HepG2 (cell line): ENCODE data around the gene DNPH1. TPM values are rescaled to one million over a fixed set of nuclear protein-coding genes. Genes with fewer than 3 reads are reported as not detected.
A peak's percentile ranks its signal among the peaks of the same experiment; 100 is the strongest.

Experiments
- AFF4 ChIP-seq: sonication (generic); formaldehyde crosslinking; IDR thresholded peaks from 2 replicates; pipeline ENCODE4 v1.4.0; 2020; ENCODE audit warnings: missing genetic modification reagents
- CEBPG ChIP-seq: IDR thresholded peaks from 2 replicates; pipeline ENCODE4 v1.6.1; 2016
- FOXO1 ChIP-seq: sonication (generic); formaldehyde crosslinking; IDR thresholded peaks from 2 replicates; pipeline ENCODE4 v1.4.0; 2020; ENCODE audit warnings: missing genetic modification reagents
- HDAC6 ChIP-seq: fragments of 200-600 bp; sonication (generic); IDR thresholded peaks from 2 replicates; pipeline ENCODE4 v1.7.0; 2017; ENCODE audit warnings: mild to moderate bottlenecking, antibody characterized with exemption, low read length, low read depth
- MLX ChIP-seq: IDR thresholded peaks from 2 replicates; pipeline ENCODE4 v1.6.1; 2016
- NAIF1 ChIP-seq: sonication (generic); formaldehyde crosslinking; IDR thresholded peaks from 2 replicates; pipeline ENCODE4 v1.5.0; 2020; ENCODE audit warnings: mild to moderate bottlenecking, missing genetic modification reagents, borderline replicate concordance
- NFE2L2 ChIP-seq: fragments of 150-350 bp; IDR thresholded peaks from 2 replicates; pipeline ENCODE4 v1.6.1; 2014; ENCODE audit warnings: low read length
- PHF20 ChIP-seq: sonication (generic); formaldehyde crosslinking; IDR thresholded peaks from 2 replicates; pipeline ENCODE4 v1.5.0; 2020; ENCODE audit warnings: mild to moderate bottlenecking, missing genetic modification reagents
- SPEN ChIP-seq: sonication (generic); formaldehyde crosslinking; IDR thresholded peaks from 2 replicates; pipeline ENCODE4 v1.5.1; 2020; ENCODE audit warnings: low read depth, mild to moderate bottlenecking, missing genetic modification reagents
- ZNF160 ChIP-seq: sonication (generic); formaldehyde crosslinking; IDR thresholded peaks from 2 replicates; pipeline ENCODE4 v1.8.0; 2022; ENCODE audit warnings: mild to moderate bottlenecking, inconsistent platforms, missing genetic modification reagents
- ZNF260 ChIP-seq: sonication (generic); formaldehyde crosslinking; IDR thresholded peaks from 2 replicates; pipeline ENCODE4 v1.4.0; 2020; ENCODE audit warnings: missing genetic modification reagents, low read depth, mild to moderate bottlenecking, borderline replicate concordance
- ZNF556 ChIP-seq: sonication (generic); formaldehyde crosslinking; IDR thresholded peaks from 2 replicates; pipeline ENCODE4 v1.4.0; 2020; ENCODE audit warnings: mild to moderate bottlenecking, missing genetic modification reagents, borderline replicate concordance
- ZNF567 ChIP-seq: sonication (generic); formaldehyde crosslinking; IDR thresholded peaks from 2 replicates; pipeline ENCODE4 v1.8.1; 2023; ENCODE audit warnings: mild to moderate bottlenecking, missing genetic modification reagents, borderline replicate concordance
- ZNF605 ChIP-seq: sonication (generic); formaldehyde crosslinking; IDR thresholded peaks from 2 replicates; pipeline ENCODE4 v1.8.0; 2022; ENCODE audit warnings: mild to moderate bottlenecking, missing genetic modification reagents
- ZNF609 ChIP-seq: sonication (generic); formaldehyde crosslinking; IDR thresholded peaks from 2 replicates; pipeline ENCODE4 v1.4.0; 2020; ENCODE audit warnings: mild to moderate bottlenecking, missing genetic modification reagents, borderline replicate concordance
- ZNF670 ChIP-seq: sonication (generic); formaldehyde crosslinking; IDR thresholded peaks from 2 replicates; pipeline ENCODE4 v1.8.0; 2022; ENCODE audit warnings: mild to moderate bottlenecking, missing genetic modification reagents, borderline replicate concordance
- ZNF724P ChIP-seq: sonication (generic); formaldehyde crosslinking; IDR thresholded peaks from 2 replicates; pipeline ENCODE4 v1.8.0; 2022; ENCODE audit warnings: missing genetic modification reagents, borderline replicate concordance
- ZNF841 ChIP-seq: sonication (generic); formaldehyde crosslinking; IDR thresholded peaks from 2 replicates; pipeline ENCODE4 v1.8.1; 2023; ENCODE audit warnings: missing genetic modification reagents, borderline replicate concordance
- polyA plus RNA-seq, 8 experiments: library from polyadenylated mRNA; depleted of rRNA in 3 of 8; stranded (reverse) in 7 of 8; unstranded in 1 of 8; fragments of >200 nt; fragmentation: Illumina TruSeq in 4 of 8; extraction: Trizol in 4 of 8; gene quantifications; 2 replicates each; pipeline versions ENCODE4 v1.2.1 to v1.2.3, GENCODE V29; 2011 to 2016; ENCODE audit warnings: low read depth in 4 of 8, missing spikeins in 1 of 8, mixed read lengths in 1 of 8; ENCODE audit not compliant: insufficient read depth in 1 of 8
- total RNA-seq, 5 experiments: library from RNA; depleted of rRNA; stranded (reverse); fragments of >200 nt; fragmentation: Illumina TruSeq; extraction: Trizol; gene quantifications; 2 replicates each; pipeline ENCODE4 v1.2.3, GENCODE V29; 2016; ENCODE audit warnings: low read depth in 1 of 5

The DNPH1 gene
- total and polyA plus RNA-seq, 2 of the 13 experiments (the other 11 are each of a cell fraction or from before 2014, with no cell fraction given), result 56.5 to 75.1 TPM

- peak; percentile 48; the same call in 1 of the 2 replicates for TF ChIP-seq ZNF609
- no peak for TF ChIP-seq ZNF841
- no peak for TF ChIP-seq ZNF556 (CRISPR knock-in tag)
- no peak for TF ChIP-seq ZNF670 (CRISPR knock-in tag)
- no peak for TF ChIP-seq HDAC6
- TF ChIP-seq ZNF605 (CRISPR knock-in tag), result no peak
- peak; percentile 90 for TF ChIP-seq CEBPG (CRISPR knock-in tag)
- no peak for TF ChIP-seq PHF20 (CRISPR knock-in tag)
- no peak for TF ChIP-seq ZNF260 (CRISPR knock-in tag)
- no peak for TF ChIP-seq ZNF724P (CRISPR knock-in tag)
- no peak for TF ChIP-seq AFF4
- TF ChIP-seq ZNF567 (CRISPR knock-in tag), result no peak
- peak; percentile 26; the same call in 1 of the 2 replicates for TF ChIP-seq NFE2L2
- no peak for TF ChIP-seq NAIF1
- TF ChIP-seq SPEN (CRISPR knock-in tag), result no peak
- TF ChIP-seq FOXO1 (CRISPR knock-in tag), result no peak
- 0 out of 2 replicates have a peak, but pooled peaks have one; percentile 62 for TF ChIP-seq ZNF160
- TF ChIP-seq MLX (CRISPR knock-in tag), result peak; percentile 50; the same call in 1 of the 2 replicates
Observed at GRCh38 chr6:43265564-43265963, 36.3 kb upstream of the DNPH1 start (continued).
